Ovary (tissue), 9 donors: ENCODE data around the gene CLBA1. TPM values are rescaled to one million over a fixed set of nuclear protein-coding genes. Genes with fewer than 3 reads are reported as not detected.
"Not testable (repeated sequence)": the region's sequence is repeated elsewhere in the genome, so short reads cannot be mapped to it uniquely, and the experiment has no call there.

Experiments used
- DNase-seq, 5 donors: peaks; one replicate each; pipeline ENCODE4 v3.0.0-alpha.2; 2019 to 2020
- H3K27ac ChIP-seq, 2 donors: fragments of 200-600 bp; one replicate each; pipeline versions ENCODE4 v1.5.1 to v1.8.0; 2019 to 2022
- H3K27me3 ChIP-seq: fragments of 200-600 bp; one replicate; pipeline ENCODE4 v1.8.0; 2022
- H3K36me3 ChIP-seq: fragments of 200-600 bp; sonication (generic); one replicate; pipeline ENCODE4 v1.5.1; 2019
- H3K4me1 ChIP-seq: one replicate; pipeline ENCODE4 v1.8.1; 2013; ENCODE audit warnings: mild to moderate bottlenecking, moderate library complexity; ENCODE audit not compliant: insufficient read depth
- H3K4me3 ChIP-seq: fragments of 200-600 bp; sonication (generic); one replicate; pipeline ENCODE4 v1.5.1; 2017
- H3K9me3 ChIP-seq, 2 donors: fragments of 200-600 bp in 1 of 2; sonication (generic) in 1 of 2; one replicate each; pipeline versions ENCODE4 v1.5.1 to v1.8.1; 2013 to 2019; ENCODE audit warnings: mild to moderate bottlenecking in 1 of 2, moderate library complexity in 1 of 2
- CTCF ChIP-seq, 3 donors: fragments of 450-650 bp in 2 of 3; fragments of 200-600 bp in 1 of 3; IDR thresholded peaks; one replicate each; pipeline versions ENCODE4 v1.5.1 to v1.8.0; 2016 to 2022; ENCODE audit warnings: antibody characterized with exemption in 3 of 3, mild to moderate bottlenecking in 1 of 3
- EP300 ChIP-seq: sonication (generic); formaldehyde crosslinking; IDR thresholded peaks from one replicate; pipeline ENCODE4 v1.6.1; 2017; ENCODE audit warnings: antibody characterized with exemption
- POLR2A ChIP-seq: fragments of 450-650 bp; IDR thresholded peaks from one replicate; pipeline ENCODE4 v1.6.1; 2017; ENCODE audit warnings: antibody characterized with exemption, mild to moderate bottlenecking, moderate library complexity
- WGBS, 3 donors: extraction: QIAGEN DNeasy Blood & Tissue Kit in 1 of 3; methylation state at CpG; one replicate each; pipeline versions ENCODE4 v1.1.5 to v1.1.7; 2013 to 2017; 5-methylcytosine and 5-hydroxymethylcytosine counted together
- intact Hi-C, 4 donors: fragments of 100-400 bp; cut with DNase I; formaldehyde crosslinking; loops; one replicate each; pipeline versions ENCODE4 v1.11.0 to v1.15.1; 2022 to 2023
- polyA plus RNA-seq, 2 donors: library from polyadenylated mRNA; stranded (reverse); fragments of 200-250 nt in 1 of 2; fragments of 350-450 nt in 1 of 2; fragmentation: Illumina TruSeq in 1 of 2; extraction: RNeasy Lipid Tissue Mini Kit (QIAGEN cat#74804) in 1 of 2; gene quantifications; one replicate each; pipeline ENCODE4 v1.2.3, GENCODE V29; 2013 to 2014
- total RNA-seq, 7 donors: library from RNA; depleted of rRNA in 2 of 7; stranded (reverse); fragments of >200 nt in 2 of 7; fragmentation: NEBNext Ultra II Directional in 3 of 7; extraction: Animal tissue kit (Norgen Biotek cat#: 25700) in 3 of 7; gene quantifications; one replicate each; pipeline versions ENCODE4 v1.1.0 to v1.2.4, GENCODE V29; 2016 to 2023
- donor health status: DM: no; HTN: no; CAD: no; lungs with moderate emphysema.
- donor health status: DM: no; HTN: no; CAD: no.
- donor health status: Bipolar disorder and iron deficiency.
- donor health status: DM: yes; HTN: yes; CAD: no.
- donor health status: DM: no; HTN: no; CAD: no.
- donor health status: DM: yes; HTN: yes; CAD: no.

CLBA1 gene
- total and polyA plus RNA-seq, 9 donors, result 3.5 to 15.7 (median 6.7) TPM

DNA sequence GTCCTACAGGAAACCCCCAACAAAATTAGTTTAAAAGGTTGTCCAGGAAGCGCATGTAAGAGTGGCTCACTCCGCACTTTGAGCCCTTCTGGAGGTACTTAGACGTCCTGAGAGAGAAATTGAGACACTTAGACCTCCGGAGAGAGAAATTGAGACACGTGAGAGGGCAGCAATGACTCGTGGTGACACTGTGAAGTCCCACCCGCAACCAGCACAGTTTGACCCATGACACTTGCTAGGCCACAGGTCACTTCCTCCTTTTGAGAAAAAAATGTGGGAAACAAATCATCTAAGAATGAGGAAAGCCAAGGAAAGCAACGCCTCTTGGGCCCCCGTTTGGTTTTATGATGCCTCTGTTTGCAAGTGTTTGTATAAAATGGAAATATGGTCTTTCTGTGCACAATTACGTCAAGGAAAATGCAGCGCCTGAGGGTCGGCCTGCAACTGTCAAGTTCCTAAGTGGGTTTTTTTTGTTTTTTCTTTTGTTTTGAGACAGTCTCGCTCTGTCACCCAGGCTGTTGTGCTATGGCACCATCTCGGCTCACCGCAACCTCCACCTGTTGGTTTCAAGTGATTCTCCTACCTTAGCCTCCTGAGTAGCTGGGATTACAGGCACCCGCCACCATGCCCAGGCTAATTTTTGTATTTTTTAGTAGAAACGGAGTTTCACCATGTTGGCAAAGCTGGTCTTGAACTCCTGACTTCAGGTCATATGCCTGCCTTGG, 48.9 kb downstream of the CLBA1 start:
- no peaks in the 10 kb centered on the region for H3K36me3 ChIP-seq
- no peaks in the 10 kb centered on the region for H3K9me3 ChIP-seq
- H3K27ac ChIP-seq, result no peak overlapping the region
- no peak for DNase-seq
- H3K4me1 ChIP-seq, result no peaks in the 10 kb centered on the region
- WGBS, 3 donors, result 72 to 75% (median 74%) methylated on average over 17 of the region's 17 CpGs
- no peak overlapping the region for H3K4me3 ChIP-seq
- intact Hi-C loops, result no loop called here
- no peak for TF ChIP-seq POLR2A
- no peak for TF ChIP-seq CTCF (IDR thresholded peaks at IDR 0.05)
- no peak for TF ChIP-seq EP300
- no peaks in the 10 kb centered on the region for H3K27me3 ChIP-seq

GRCh38 chr14:105035616-105036015, 50.0 kb downstream of the CLBA1 start:
- intact Hi-C loops, H3K4me1 ChIP-seq, H3K36me3 ChIP-seq, H3K9me3 ChIP-seq, DNase-seq, H3K27me3 ChIP-seq, H3K27ac ChIP-seq, H3K4me3 ChIP-seq: not testable (repeated sequence)
- 73 to 84% (median 83%) methylated on average over 2 of the region's 2 CpGs for WGBS, 3 donors

DNA sequence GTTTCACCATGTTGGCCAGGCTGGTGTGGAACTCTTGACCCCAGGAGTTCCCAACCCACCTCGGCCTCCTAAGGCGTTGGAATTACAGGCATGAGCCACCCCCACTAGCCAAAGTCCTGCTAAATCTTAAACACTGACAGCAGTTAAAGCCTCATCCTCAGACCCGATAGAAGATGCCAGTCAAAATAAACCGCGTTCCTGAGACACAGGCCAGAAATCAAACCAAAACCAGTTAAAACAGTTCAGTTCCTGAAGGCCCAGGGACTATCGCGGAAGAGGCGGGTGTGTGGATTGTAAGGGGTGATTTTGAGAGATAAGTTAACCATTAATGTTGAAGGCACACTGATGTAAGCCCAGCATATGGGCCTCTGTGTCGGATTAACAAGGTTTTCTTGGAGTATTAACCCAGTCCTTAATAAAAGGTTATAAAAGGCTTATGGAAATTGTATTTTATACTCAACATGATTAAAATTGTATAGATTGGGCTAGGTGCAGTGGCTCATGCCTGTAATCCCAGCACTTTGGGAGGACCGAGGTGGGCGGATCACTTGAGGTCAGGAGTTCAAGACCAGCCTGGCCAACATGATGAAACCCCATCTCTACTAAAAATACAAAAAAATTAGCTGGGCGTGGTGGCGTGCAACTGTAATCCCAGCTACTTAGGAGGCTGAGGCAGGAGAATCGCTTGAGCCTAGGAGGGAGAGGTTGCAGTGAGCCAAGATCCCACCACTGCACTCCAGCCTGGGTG, 54.0 kb downstream of the CLBA1 start:
- H3K4me3 ChIP-seq, result no peak overlapping the region
- H3K4me1 ChIP-seq, result no peaks in the 10 kb centered on the region
- TF ChIP-seq CTCF (IDR thresholded peaks at IDR 0.05), result no peak
- TF ChIP-seq EP300, result no peak
- TF ChIP-seq POLR2A, result no peak
- H3K9me3 ChIP-seq, result no peaks in the 10 kb centered on the region
- intact Hi-C loops, result loop anchor here in 3 of 4 donors (5.0 to 10.0 kb wide), 4 partner anchors 57 to 147 kb away; partner anchors contain the start of gene AHNAK2 (in 1 of the 3)
- H3K27me3 ChIP-seq, result no peaks in the 10 kb centered on the region
- WGBS, 3 donors, result 70 to 75% (median 73%) methylated on average over 14 of the region's 14 CpGs
- DNase-seq, result no peak
- no peaks in the 10 kb centered on the region for H3K36me3 ChIP-seq
- H3K27ac ChIP-seq, result no peak overlapping the region

GRCh38 chr14:105041841-105042765, 56.5 kb downstream of the CLBA1 start:
- intact Hi-C loops, result loop anchor here in 3 of 4 donors (5.0 to 10.0 kb wide), 4 partner anchors 60 to 150 kb away; partner anchors contain the start of gene AHNAK2 (in 1 of the 3)
- WGBS, 3 donors, result 71 to 78% (median 75%) methylated on average over 27 to 28 of the region's 28 CpGs
- Histone ChIP-seq H3K4me3 (no peak overlapping the region), H3K36me3 (no peaks in the 10 kb centered on the region), H3K4me1 (no peaks in the 10 kb centered on the region), H3K27me3 (no peaks in the 10 kb centered on the region), H3K9me3 (no peaks in the 10 kb centered on the region), H3K27ac (no peak overlapping the region)
- no peak for DNase-seq
- TF ChIP-seq EP300 (no peak), POLR2A (no peak), CTCF (IDR thresholded peaks at IDR 0.05) (no peak)
